AG08396 (cell line): ENCODE results near the gene HOXA7.

Experiments
- DNase-seq: peaks from one replicate; pipeline ENCODE4 v3.0.0; 2012; ENCODE audit warnings: low spot score, mixed read lengths

Gene HOXA7

GRCh38 chr7:27118580-27118979 lies 37.9 kb downstream of the HOXA7 start:
- DNase-seq, result no peak

DNA sequence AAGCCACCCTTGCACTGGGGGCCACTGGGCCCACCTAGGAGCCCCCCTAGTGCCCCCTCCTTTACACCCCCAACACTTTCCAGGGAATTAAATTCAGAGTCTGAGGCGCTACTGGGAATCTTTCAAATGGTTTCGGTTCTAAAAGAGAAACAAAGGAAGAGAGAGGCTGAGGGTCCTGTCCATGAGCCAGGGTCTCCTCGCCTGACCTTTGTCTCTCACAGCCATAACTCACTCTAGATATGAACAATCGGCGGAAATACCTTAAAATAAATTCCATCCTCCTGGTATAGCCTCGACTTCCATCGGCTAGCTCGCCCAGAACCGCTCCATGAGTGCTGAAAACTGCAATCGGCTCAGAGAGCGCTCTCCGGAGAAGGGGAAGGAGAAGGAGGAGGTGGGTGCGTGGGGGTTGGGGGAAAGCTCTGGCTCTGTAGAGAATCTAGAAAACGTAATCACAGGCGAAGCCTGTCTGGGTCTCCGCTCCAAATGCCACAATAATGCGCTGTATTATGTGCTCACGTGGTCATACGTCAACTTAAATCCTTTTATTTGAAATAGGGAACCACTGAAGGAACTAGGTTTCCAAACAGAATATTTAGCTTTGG lies 38.5 kb downstream of the HOXA7 start:
- DNase-seq, result no peak

- no peak for DNase-seq
Measured at GRCh38 chr7:27116962-27117886, 39.3 kb downstream of the HOXA7 start.

- DNase-seq, result no peak
Measured at GRCh38 chr7:27116031-27116961, 40.2 kb downstream of the HOXA7 start.

GRCh38 chr7:27115221-27116026 lies 41.1 kb downstream of the HOXA7 start:
- DNase-seq, result peak; percentile 82

- DNase-seq, result no peak
Measured at GRCh38 chr7:27114881-27115220, 41.6 kb downstream of the HOXA7 start.

- DNase-seq, result peak; percentile 44
Measured at GRCh38 chr7:27113991-27114769, 42.3 kb downstream of the HOXA7 start.

DNA sequence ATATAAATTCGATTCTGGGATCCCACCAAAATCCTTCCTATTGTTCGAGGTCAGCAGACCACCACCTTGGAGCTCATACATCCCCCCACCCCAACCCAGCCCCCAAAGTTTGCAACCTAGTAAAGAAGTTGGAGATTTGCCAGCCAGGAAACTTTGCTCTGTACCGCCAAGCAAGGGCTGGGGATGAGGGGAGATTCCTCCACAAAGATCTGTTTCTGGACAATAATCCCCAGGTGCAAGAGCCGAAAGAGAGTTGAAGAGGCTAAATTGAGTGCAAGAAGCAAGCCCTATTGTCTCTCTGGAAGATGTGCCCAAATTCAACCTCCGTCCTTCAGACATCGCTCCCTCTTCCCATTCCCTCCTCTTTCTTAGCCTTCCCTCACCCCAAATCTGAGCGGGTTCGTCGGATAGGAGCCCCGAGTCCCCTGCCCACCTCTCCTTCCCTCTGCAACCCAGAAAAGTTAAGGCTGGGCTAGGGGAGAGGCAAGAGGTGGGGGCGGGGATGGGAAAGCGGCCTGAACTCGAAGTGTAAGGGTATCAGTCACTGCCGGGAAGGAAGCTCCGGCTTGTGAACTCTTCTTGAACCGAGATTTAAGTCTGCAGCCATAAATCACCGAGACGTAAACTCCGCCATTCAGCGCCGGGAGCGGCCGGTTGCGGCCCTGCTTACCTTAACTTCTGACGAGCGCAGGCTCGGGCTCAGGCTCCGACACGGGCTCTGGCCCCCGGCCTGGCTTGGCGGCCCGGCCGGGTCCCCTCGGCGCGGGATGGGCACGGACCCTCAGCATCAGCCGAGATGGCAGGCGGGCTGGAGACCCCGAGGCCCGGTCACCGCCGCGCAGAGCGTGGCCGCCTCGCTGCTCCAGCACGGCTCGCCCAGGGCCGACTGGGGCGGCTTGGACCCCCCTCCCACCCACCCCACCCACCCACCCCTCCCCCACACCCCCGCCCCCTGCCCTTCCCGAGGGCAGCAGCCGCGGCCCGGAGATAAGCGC lies 43.2 kb downstream of the HOXA7 start:
- peak; percentile 71 for DNase-seq

DNA sequence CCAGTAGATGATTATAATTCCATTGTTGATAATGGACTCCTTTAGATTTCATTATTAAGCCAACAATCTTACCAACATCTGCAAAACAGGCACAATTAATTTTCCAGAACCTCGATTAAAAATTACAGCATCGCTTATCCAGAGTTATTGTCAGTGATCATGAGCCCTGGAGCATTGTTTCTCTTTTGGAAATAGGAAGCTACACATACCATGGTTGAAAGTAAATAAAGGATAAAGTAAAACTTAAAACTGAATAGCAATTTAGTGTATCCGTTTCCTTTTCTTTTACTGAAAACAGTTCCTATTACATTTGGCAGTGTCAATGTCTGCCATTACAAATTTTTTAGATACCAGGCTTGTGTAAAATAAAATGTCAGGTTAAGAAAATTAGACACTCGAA lies 44.1 kb downstream of the HOXA7 start:
- no peak for DNase-seq

DNA sequence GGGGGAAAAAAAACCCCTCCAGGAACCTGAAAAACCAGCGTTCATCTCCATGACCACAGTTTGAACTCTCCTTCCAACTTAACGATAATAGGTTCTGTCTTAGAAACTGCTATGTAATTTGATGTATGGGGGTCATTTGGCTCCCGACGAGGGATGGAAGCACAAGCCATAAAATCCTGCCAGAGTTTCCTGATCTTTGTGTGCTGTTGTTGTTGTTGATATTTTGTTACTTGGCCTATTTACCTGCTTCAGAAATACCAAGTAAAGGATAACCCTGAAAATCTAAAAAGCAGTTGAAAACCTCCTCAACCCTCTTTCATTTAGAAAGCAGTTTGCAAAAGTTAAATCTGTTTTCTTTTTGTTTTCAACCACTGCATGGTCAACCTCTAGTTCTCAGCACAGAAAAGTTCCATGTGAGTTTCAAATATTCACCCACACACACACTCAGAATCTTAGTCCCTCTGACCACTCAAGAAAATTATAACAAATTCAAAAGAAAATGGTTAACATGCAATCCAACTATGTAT lies 44.7 kb downstream of the HOXA7 start:
- DNase-seq, result no peak

- DNase-seq, result peak; percentile 61
Measured at GRCh38 chr7:27111042-27111750, 45.3 kb downstream of the HOXA7 start.

DNA sequence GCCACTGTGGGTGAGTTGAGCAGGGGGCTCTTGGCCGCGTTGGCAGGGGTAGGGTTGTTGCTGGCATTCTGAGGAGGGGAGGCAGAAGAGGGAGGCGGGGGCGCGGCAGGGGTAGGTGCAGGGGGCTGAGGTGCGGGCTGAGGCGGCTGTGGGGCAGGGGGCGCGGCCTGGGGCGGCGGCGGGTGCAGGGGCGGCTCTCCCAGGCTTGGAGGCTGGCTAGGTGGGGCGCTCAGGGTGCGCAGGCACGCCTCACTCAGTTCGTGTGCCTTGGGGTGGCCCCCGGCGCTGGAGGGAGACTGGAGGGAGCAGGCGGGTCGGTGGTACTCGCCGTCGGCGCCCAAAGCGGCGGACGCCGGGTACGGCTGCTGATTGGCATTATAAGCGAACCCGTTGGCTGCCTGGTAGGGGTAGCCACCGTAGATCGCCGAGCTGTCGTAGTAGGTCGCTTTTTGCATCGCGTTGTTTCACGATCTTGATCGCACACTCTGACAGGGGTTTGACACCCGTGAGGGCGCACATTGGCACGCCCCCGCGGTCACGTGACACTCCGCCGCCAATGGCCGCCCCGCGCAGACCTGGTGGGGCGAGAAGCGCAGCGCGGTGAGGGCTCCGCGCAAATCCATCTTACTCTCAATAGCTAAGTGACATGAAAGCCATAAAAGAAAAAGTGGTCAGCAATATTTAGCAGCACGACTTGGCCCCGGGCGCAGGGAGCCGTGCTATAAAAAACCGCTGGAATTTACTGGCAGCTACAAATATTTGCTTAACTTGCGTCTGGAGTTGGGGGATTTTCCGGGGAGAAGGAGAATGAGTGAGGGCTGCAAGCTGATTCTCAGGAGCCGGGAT lies 46.1 kb downstream of the HOXA7 start:
- DNase-seq, result peak; percentile 85

DNA sequence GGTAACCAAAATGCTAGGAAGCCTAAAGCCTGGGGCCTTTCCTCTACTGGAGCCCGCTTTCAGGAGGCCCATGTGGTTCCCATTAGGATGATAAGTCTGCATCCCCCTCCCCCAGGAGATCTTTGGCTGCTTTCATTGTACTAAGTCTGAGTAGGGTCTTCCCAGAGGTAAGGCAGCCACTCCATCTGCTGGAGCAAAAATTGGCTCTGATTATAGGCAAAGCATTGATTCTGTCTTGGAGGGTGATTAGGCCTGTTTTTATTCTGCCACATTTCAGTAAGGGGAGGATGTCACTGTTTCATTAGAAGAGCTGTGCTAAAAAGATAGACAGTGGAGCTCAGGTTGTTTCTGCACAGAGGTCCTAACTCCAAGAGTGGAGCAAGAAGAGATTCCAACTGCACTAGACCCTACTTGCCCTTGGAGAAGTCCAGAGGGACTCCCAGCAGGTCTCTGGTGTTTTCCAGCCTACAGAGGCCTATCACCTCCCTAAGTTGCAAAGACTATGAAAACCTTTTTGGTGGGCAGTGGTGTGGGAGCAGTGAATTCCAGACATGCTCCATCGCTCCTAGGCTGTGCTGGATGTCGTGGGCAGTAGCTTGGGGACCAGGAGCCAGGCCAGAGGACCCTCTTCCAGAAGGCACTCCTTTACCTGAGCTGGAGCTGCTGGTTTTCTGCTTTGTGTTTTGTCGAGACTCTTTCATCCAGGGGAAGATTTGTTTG lies 46.8 kb downstream of the HOXA7 start:
- DNase-seq, result no peak

GRCh38 chr7:27108390-27109127 lies 47.9 kb downstream of the HOXA7 start:
- DNase-seq, result peak; percentile 79

DNA sequence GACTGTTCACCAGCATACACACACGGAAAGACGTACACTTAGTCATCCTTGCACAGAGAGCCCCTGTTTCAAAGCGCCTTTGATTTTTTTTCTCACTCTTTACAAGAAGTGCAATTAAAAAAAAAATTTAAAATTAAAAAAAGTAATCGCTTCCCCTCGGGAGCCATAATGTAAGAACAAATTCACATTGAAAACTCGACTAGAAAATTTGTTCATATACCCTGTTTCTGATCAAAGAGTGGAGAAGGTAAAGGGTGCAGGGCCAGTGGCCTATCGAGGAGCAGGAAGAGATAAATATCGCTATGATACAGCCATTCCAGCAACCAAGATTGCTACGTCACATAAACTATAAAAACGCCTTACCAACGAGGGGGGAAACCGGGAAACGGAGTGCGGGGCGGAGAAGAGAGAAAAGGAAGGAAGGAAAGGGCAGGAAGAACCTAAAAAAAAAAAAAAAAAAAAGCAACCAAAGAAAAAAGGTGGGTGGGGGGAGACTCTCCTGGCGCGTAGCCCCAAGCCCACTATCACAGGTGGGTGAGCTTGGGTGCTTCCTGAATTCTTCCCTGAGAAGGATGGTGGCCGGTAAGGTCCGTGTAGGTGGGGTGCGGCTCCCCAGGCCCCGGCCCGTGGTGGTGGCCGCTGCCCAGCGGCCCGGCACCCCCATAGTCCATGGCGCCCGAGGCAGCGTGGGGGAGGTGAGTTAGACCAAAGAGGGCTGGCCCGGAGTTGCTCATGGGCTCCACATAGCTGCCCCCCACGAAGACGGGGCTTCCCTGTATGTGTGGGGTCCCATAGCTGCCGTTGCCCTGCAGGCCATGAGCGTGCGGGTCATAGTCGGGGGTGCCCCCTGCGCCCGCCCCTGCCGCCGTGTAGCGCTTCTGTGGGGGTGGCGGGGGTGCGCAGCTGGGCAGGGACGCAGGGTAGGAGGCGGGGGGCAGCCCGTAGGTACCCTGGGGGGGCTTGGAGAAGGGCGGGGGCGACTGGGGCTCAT lies 48.8 kb downstream of the HOXA7 start:
- peak; percentile 54 for DNase-seq
